GM18861 (cell line): ENCODE measurements around the gene LAMP1.
"Not testable (repeated sequence)": the region's sequence is repeated elsewhere in the genome, so short reads cannot be mapped to it uniquely, and the experiment has no call there.

ENCODE experiments used
- ATAC-seq: cut with Tn5 transposase; IDR thresholded peaks from one replicate; pipeline ENCODE4 v1.9.1; 2021; ENCODE audit not compliant: unreplicated experiment

LAMP1 gene

GRCh38 chr13:113354831-113355610 lies 58.0 kb downstream of the LAMP1 start:
- ATAC-seq, result no peak

GRCh38 chr13:113355621-113356020 lies 58.6 kb downstream of the LAMP1 start:
- no peak for ATAC-seq

GRCh38 chr13:113356596-113356995 lies 59.6 kb downstream of the LAMP1 start:
- no peak for ATAC-seq

- no peak for ATAC-seq
Observed at GRCh38 chr13:113357529-113357928, 60.5 kb downstream of the LAMP1 start.

- ATAC-seq, result no peak
Observed at GRCh38 chr13:113358653-113359190, 61.7 kb downstream of the LAMP1 start.

GRCh38 chr13:113359571-113359970 lies 62.5 kb downstream of the LAMP1 start:
- no peak for ATAC-seq

GRCh38 chr13:113360446-113360845 lies 63.4 kb downstream of the LAMP1 start:
- ATAC-seq, result no peak

GRCh38 chr13:113361406-113361805 lies 64.4 kb downstream of the LAMP1 start:
- no peak for ATAC-seq

- no peak for ATAC-seq
Observed at GRCh38 chr13:113364311-113364889, 67.4 kb downstream of the LAMP1 start.

- no peak for ATAC-seq
Observed at GRCh38 chr13:113364901-113365582, 68.0 kb downstream of the LAMP1 start.

GRCh38 chr13:113365583-113365970 lies 68.5 kb downstream of the LAMP1 start:
- ATAC-seq, result no peak

- ATAC-seq, result no peak
Observed at GRCh38 chr13:113365971-113366588, 69.0 kb downstream of the LAMP1 start.

- ATAC-seq, result no peak
Observed at GRCh38 chr13:113367020-113367560, 70.1 kb downstream of the LAMP1 start.

GRCh38 chr13:113367771-113368170 lies 70.7 kb downstream of the LAMP1 start:
- ATAC-seq, result no peak

- not testable (repeated sequence) for ATAC-seq
Observed at GRCh38 chr13:113368353-113368752, 71.3 kb downstream of the LAMP1 start.

- ATAC-seq, result no peak
Observed at GRCh38 chr13:113369189-113369588, 72.2 kb downstream of the LAMP1 start.

- no peak for ATAC-seq
Observed at GRCh38 chr13:113369881-113370280, 72.8 kb downstream of the LAMP1 start.

GRCh38 chr13:113371061-113371460 lies 74.0 kb downstream of the LAMP1 start:
- ATAC-seq, result no peak

- ATAC-seq, result not testable (repeated sequence)
Observed at GRCh38 chr13:113371701-113372100, 74.7 kb downstream of the LAMP1 start.
